ENCODE results near the gene CSKMT. TPM values are rescaled to one million over a fixed set of nuclear protein-coding genes. Genes with fewer than 3 reads are reported as not detected.
A peak's percentile ranks its signal among the peaks of the same experiment; 100 is the strongest.

CSKMT gene
- total RNA-seq, 1 donor: 11.2 TPM

DNA sequence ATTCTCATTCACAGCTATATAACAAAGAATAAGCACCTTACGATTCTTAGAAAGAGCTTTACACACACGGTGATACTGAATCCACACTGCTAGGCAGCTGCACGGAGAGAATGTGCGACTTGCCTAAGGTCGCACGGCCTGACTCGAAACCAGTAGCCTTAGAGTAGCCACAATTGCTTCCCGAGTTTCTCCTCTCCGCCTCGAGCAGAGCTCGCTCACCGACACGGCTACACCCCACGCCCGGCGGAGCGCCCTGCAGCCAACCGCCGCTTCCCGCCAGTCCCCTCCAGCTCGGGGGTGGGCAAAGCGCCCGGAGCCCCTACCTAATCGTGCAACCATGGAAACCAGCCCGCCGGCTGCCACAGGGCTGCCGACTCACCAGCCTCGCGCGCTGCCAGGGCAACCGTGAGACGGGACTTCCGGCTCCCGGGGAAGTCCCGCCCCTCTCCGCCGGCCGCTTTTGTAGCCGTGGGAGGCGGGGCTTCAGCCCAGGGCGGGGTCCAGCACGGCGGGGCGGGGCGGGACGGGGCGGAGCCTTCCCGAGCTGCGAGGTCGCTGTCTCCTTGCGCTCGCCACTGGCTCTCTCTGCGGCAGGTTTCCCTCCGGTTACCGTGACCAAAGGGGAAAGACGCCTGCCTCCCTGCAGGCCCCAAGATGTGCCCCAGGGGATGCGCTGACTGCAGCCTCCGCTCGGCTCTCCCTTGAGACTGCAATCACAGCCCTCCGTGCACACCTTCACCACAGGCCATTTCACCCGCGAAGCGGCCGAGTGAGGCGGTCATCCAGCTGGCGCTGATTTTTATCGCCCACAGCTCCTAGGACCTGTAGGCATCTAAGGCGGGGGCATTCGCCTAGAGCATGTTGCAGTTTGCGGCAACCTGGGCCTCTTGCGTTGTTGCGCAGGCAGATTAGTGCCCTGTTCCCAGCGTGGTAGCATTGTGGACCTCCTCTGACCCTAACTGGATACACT, 41.1 kb downstream of the CSKMT start:
- Histone ChIP-seq H3K27ac (ENCODE audit: low read depth, low read length) (peak overlapping the region; percentile 89), H3K9me3 (ENCODE audit: low read depth, low read length) (no peaks in the 10 kb centered on the region), H3K4me3 (ENCODE audit: insufficient read depth, low read length) (peak overlapping the region; percentile 75), H3K27me3 (ENCODE audit: insufficient read depth, low read length) (no peaks in the 10 kb centered on the region), H4K20me1 (ENCODE audit: insufficient read depth, low read length) (no peaks in the 10 kb centered on the region), H3K4me1 (ENCODE audit: insufficient read depth, low read length) (peaks cover 29% of the 10 kb centered on the region), H2AFZ (ENCODE audit: low read length) (peak overlapping the region; percentile 81), H3K4me2 (ENCODE audit: insufficient read depth, low read length) (peak overlapping the region; percentile 98), H3K79me2 (ENCODE audit: insufficient read depth, low read length) (peaks cover 10% of the 10 kb centered on the region), H3K36me3 (ENCODE audit: insufficient read depth, low read length) (peaks cover 22% of the 10 kb centered on the region)
- TF ChIP-seq, protein P1, sequence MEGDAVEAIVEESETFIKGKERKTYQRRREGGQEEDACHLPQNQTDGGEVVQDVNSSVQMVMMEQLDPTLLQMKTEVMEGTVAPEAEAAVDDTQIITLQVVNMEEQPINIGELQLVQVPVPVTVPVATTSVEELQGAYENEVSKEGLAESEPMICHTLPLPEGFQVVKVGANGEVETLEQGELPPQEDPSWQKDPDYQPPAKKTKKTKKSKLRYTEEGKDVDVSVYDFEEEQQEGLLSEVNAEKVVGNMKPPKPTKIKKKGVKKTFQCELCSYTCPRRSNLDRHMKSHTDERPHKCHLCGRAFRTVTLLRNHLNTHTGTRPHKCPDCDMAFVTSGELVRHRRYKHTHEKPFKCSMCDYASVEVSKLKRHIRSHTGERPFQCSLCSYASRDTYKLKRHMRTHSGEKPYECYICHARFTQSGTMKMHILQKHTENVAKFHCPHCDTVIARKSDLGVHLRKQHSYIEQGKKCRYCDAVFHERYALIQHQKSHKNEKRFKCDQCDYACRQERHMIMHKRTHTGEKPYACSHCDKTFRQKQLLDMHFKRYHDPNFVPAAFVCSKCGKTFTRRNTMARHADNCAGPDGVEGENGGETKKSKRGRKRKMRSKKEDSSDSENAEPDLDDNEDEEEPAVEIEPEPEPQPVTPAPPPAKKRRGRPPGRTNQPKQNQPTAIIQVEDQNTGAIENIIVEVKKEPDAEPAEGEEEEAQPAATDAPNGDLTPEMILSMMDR (IDR thresholded peaks at IDR 0.05; ENCODE audit: extremely low read depth, low read depth, low read length): no peak
- DNase-seq (ENCODE audit: insufficient read length, low spot score, missing footprints): peak; percentile 97

DNA sequence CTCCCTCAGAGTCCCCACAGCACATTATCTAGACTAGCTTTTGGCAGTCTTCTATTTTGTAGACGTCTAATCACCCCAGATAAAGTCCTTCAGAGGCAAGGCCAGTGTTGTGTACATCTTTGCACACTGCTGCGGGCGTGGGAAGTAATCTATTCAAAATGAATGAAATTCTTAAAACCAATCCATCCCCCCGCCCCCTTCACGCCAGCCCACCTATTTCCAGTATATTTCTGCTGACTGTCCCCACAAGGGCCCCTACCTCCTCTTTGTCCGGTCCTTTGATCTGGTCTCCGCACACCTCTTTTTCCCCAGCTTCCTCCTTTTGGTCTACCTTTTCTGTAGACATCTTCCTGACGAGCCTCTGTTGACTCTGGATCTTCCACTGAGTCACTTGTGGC, 41.7 kb downstream of the CSKMT start:
- TF ChIP-seq, protein P1 (IDR thresholded peaks at IDR 0.05; ENCODE audit: extremely low read depth, low read depth, low read length): no peak
- no peaks in the 10 kb centered on the region for H4K20me1 ChIP-seq (ENCODE audit: insufficient read depth, low read length)
- peak overlapping the region; percentile 98 for H3K4me2 ChIP-seq (ENCODE audit: insufficient read depth, low read length)
- peaks cover 10% of the 10 kb centered on the region for H3K79me2 ChIP-seq (ENCODE audit: insufficient read depth, low read length)
- H2AFZ ChIP-seq (ENCODE audit: low read length): no peak overlapping the region
- peaks cover 22% of the 10 kb centered on the region for H3K36me3 ChIP-seq (ENCODE audit: insufficient read depth, low read length)
- DNase-seq (ENCODE audit: insufficient read length, low spot score, missing footprints): no peak
- peak overlapping the region; percentile 75 for H3K4me3 ChIP-seq (ENCODE audit: insufficient read depth, low read length)
- no peaks in the 10 kb centered on the region for H3K27me3 ChIP-seq (ENCODE audit: insufficient read depth, low read length)
- H3K27ac ChIP-seq (ENCODE audit: low read depth, low read length): no peak overlapping the region
- H3K9me3 ChIP-seq (ENCODE audit: low read depth, low read length): no peaks in the 10 kb centered on the region
- H3K4me1 ChIP-seq (ENCODE audit: insufficient read depth, low read length): peaks cover 29% of the 10 kb centered on the region

DNA sequence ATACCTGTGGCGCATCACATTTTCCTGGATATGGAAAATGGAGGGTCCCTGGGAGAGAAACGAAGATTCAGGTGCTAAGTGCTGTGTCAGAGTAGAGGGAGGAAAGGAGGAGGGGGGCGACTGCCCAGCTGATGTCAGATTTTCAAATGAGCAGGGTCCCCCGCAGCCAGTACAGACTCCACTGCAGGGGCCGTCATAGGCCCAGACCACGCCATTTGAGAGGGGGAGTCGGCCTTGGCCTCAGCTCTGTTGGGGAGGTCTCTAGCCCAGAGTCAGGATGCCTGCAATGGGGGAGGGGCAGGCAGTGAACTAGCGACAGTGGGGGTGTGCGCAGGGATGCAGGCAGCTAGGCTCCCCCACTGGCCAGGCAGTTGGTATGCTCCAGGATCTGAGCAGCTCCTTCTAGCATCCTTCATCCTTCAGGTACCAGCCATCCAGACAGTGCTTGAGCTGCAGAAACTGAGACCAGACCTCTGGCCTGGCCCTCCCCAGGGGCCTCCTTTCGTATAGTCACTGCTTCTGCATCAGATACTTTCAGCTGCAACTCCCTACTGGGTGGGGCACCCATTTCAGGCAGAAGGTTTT, 42.3 kb downstream of the CSKMT start, which contains the start of the genes BSCL2 and GNG3:
Gene BSCL2 (minus strand): TSS at position 148 of the 585 bp plus-strand sequence. CDS start 229 bp downstream, outside the sequence.
Gene GNG3 (plus strand): TSS at position 400 of the 585 bp plus-strand sequence. CDS start 620 bp downstream, outside the sequence.
- Histone ChIP-seq H3K27me3 (ENCODE audit: insufficient read depth, low read length) (no peaks in the 10 kb centered on the region), H3K9me3 (ENCODE audit: low read depth, low read length) (no peaks in the 10 kb centered on the region), H4K20me1 (ENCODE audit: insufficient read depth, low read length) (no peaks in the 10 kb centered on the region), H3K36me3 (ENCODE audit: insufficient read depth, low read length) (peaks cover 24% of the 10 kb centered on the region), H2AFZ (ENCODE audit: low read length) (peak within 1 kb of the TSS; percentile 75), H3K27ac (ENCODE audit: low read depth, low read length) (peak within 1 kb of the TSS; percentile 34), H3K4me2 (ENCODE audit: insufficient read depth, low read length) (peak within 1 kb of the TSS; percentile 98), H3K79me2 (ENCODE audit: insufficient read depth, low read length) (peaks cover 10% of the 10 kb centered on the region), H3K4me3 (ENCODE audit: insufficient read depth, low read length) (peak within 1 kb of the TSS; percentile 75), H3K4me1 (ENCODE audit: insufficient read depth, low read length) (peaks cover 29% of the 10 kb centered on the region)
- no peak for DNase-seq (ENCODE audit: insufficient read length, low spot score, missing footprints)
- TF ChIP-seq, protein P1 (IDR thresholded peaks at IDR 0.05; ENCODE audit: extremely low read depth, low read depth, low read length): no peak

All from osteoblast (primary cell).